Activated CD8-positive, alpha-beta memory T cell treated with anti-CD3 and anti-CD28 coated beads, Interleukin-2, amount 10 ng/mL, durations not matched to agents 7 days and 5 days (primary cell): ENCODE measurements around the gene ZNF653. TPM values are rescaled to one million over a fixed set of nuclear protein-coding genes. Genes with fewer than 3 reads are reported as not detected.

Source experiments
- ATAC-seq: fragments of 150-1000 bp; cut with Tn5 transposase; one replicate; pipeline ENCODE4 v1.10.0; 2021; ENCODE audit warnings: moderate library complexity
- CTCF ChIA-PET: fragments of 350-600 bp; sonication (Branson Sonifier 250); formaldehyde crosslinking; loops from one replicate; lab custom pipeline; 2021; ENCODE audit warnings: antibody characterized with exemption; lab: Charles Lee
- DNase-seq: peaks from one replicate; pipeline ENCODE4 v3.0.0-alpha.2; 2020
- H3K27ac Mint-ChIP-seq: one replicate; pipeline ENCODE4 v1.8.0; 2021; ENCODE audit warnings: mild to moderate bottlenecking, mixed read lengths
- H3K27me3 Mint-ChIP-seq: one replicate; pipeline ENCODE4 v1.8.0; 2021; ENCODE audit warnings: mixed read lengths
- H3K36me3 Mint-ChIP-seq: one replicate; pipeline ENCODE4 v1.8.0; 2021; ENCODE audit warnings: mild to moderate bottlenecking, mixed read lengths
- H3K4me1 Mint-ChIP-seq: one replicate; pipeline ENCODE4 v1.8.0; 2021; ENCODE audit warnings: mixed read lengths
- H3K4me3 Mint-ChIP-seq: one replicate; pipeline ENCODE4 v1.8.0; 2021; ENCODE audit warnings: mild to moderate bottlenecking, moderate library complexity, mixed read lengths
- H3K9me3 Mint-ChIP-seq: one replicate; pipeline ENCODE4 v1.8.0; 2022; ENCODE audit warnings: low read depth, mixed read lengths
- total RNA-seq, 2 experiments: library from RNA; stranded (reverse); gene quantifications; one replicate each; pipeline ENCODE4 v1.2.3, GENCODE V29; 2021

Gene ZNF653
- total RNA-seq, 2 experiments from 2014 or later = 16.1 to 16.7 TPM

GRCh38 chr19:11453468-11454341 is 51.9 kb downstream of the ZNF653 start:
- ATAC-seq (no peak), DNase-seq (no peak)
- H3K4me3 Mint-ChIP-seq = no peak overlapping the region
- H3K9me3 Mint-ChIP-seq = no peaks in the 10 kb centered on the region
- no peaks in the 10 kb centered on the region for H3K27me3 Mint-ChIP-seq
- H3K4me1 Mint-ChIP-seq = no peaks in the 10 kb centered on the region
- CTCF ChIA-PET = interaction anchor here (2.0 kb wide), 1 partner anchor 29 kb away, joined by 8 read pairs; no protein-coding TSS in a partner anchor
- no peak overlapping the region for H3K27ac Mint-ChIP-seq
- H3K36me3 Mint-ChIP-seq = peaks cover 5% of the 10 kb centered on the region

GRCh38 chr19:11452620-11453310 is 52.9 kb downstream of the ZNF653 start:
- no peak for ATAC-seq
- no peaks in the 10 kb centered on the region for H3K27me3 Mint-ChIP-seq
- H3K27ac Mint-ChIP-seq = no peak overlapping the region
- no peaks in the 10 kb centered on the region for H3K9me3 Mint-ChIP-seq
- DNase-seq = no peak
- H3K36me3 Mint-ChIP-seq = peaks cover 5% of the 10 kb centered on the region
- no peaks in the 10 kb centered on the region for H3K4me1 Mint-ChIP-seq
- H3K4me3 Mint-ChIP-seq = no peak overlapping the region
- CTCF ChIA-PET = interaction anchor here (0.7 to 2.0 kb wide), 4 partner anchors 9 to 70 kb away, joined by 3 to 8 read pairs (median 4); no protein-coding TSS in a partner anchor

- Mint-ChIP-seq H3K4me3 (no peak overlapping the region), H3K27ac (no peak overlapping the region), H3K4me1 (no peaks in the 10 kb centered on the region), H3K9me3 (no peaks in the 10 kb centered on the region), H3K36me3 (peaks cover 5% of the 10 kb centered on the region), H3K27me3 (no peaks in the 10 kb centered on the region)
- CTCF ChIA-PET = interaction anchor here (0.7 to 2.0 kb wide), 4 partner anchors 9 to 69 kb away, joined by 3 to 8 read pairs (median 4); no protein-coding TSS in a partner anchor
- ATAC-seq (no peak), DNase-seq (no peak)
These were observed 53.6 kb downstream of the ZNF653 start for GRCh38 chr19:11451871-11452619.

- Mint-ChIP-seq H3K36me3 (peaks cover 7% of the 10 kb centered on the region), H3K4me3 (no peak overlapping the region), H3K27ac (no peak overlapping the region), H3K9me3 (no peaks in the 10 kb centered on the region), H3K27me3 (no peaks in the 10 kb centered on the region), H3K4me1 (no peaks in the 10 kb centered on the region)
- CTCF ChIA-PET = no interaction called here
- no peak for ATAC-seq
- no peak for DNase-seq
These were observed 54.2 kb downstream of the ZNF653 start for GRCh38 chr19:11451327-11451870.

- DNase-seq = no peak
- Mint-ChIP-seq H3K9me3 (no peaks in the 10 kb centered on the region), H3K4me3 (no peak overlapping the region), H3K4me1 (no peaks in the 10 kb centered on the region), H3K27ac (no peak overlapping the region), H3K27me3 (no peaks in the 10 kb centered on the region), H3K36me3 (peaks cover 7% of the 10 kb centered on the region)
- no peak for ATAC-seq
- CTCF ChIA-PET = interaction anchor here (0.7 to 2.0 kb wide), 4 partner anchors 9 to 70 kb away, joined by 3 to 5 read pairs (median 3); partner anchors contain the start of genes ODAD3 and PRKCSH
These were observed 54.9 kb downstream of the ZNF653 start for GRCh38 chr19:11450570-11451326.

- ATAC-seq = no peak
- peaks cover 7% of the 10 kb centered on the region for H3K36me3 Mint-ChIP-seq
- no peaks in the 10 kb centered on the region for H3K27me3 Mint-ChIP-seq
These were observed 56.6 kb downstream of the ZNF653 start for GRCh38 chr19:11448923-11449554.

GRCh38 chr19:11448410-11448809 is 57.2 kb downstream of the ZNF653 start:
- no peak for ATAC-seq
- CTCF ChIA-PET = interaction anchor here (0.9 to 2.0 kb wide), 3 partner anchors 20 to 67 kb away, joined by 3 to 5 read pairs (median 4); no protein-coding TSS in a partner anchor
- Mint-ChIP-seq H3K36me3 (peaks cover 7% of the 10 kb centered on the region), H3K9me3 (no peaks in the 10 kb centered on the region), H3K27ac (no peak overlapping the region), H3K4me1 (no peaks in the 10 kb centered on the region), H3K4me3 (no peak overlapping the region), H3K27me3 (no peaks in the 10 kb centered on the region)
- no peak for DNase-seq

More at GRCh38 chr19:11448923-11449554, 56.6 kb downstream of the ZNF653 start:
- no peaks in the 10 kb centered on the region for H3K4me1 Mint-ChIP-seq
- H3K27ac Mint-ChIP-seq = no peak overlapping the region
- DNase-seq = no peak
- CTCF ChIA-PET = interaction anchor here (0.8 to 2.0 kb wide), 3 partner anchors 34 to 68 kb away, joined by 3 to 5 read pairs (median 4); no protein-coding TSS in a partner anchor
- no peaks in the 10 kb centered on the region for H3K9me3 Mint-ChIP-seq
- H3K4me3 Mint-ChIP-seq = no peak overlapping the region

- CTCF ChIA-PET = interaction anchor here (0.8 to 1.2 kb wide), 3 partner anchors 12 to 35 kb away, joined by 3 to 4 read pairs (median 3); partner anchors contain the start of gene PRKCSH
- ATAC-seq (no peak), DNase-seq (no peak)
- H3K27me3 Mint-ChIP-seq = no peaks in the 10 kb centered on the region
- H3K4me3 Mint-ChIP-seq = no peak overlapping the region
- peaks cover 8% of the 10 kb centered on the region for H3K36me3 Mint-ChIP-seq
- no peak overlapping the region for H3K27ac Mint-ChIP-seq
- no peaks in the 10 kb centered on the region for H3K9me3 Mint-ChIP-seq
- no peaks in the 10 kb centered on the region for H3K4me1 Mint-ChIP-seq
These were observed 58.0 kb downstream of the ZNF653 start for GRCh38 chr19:11447347-11448262.

GRCh38 chr19:11446652-11447301 is 58.9 kb downstream of the ZNF653 start:
- no peaks in the 10 kb centered on the region for H3K9me3 Mint-ChIP-seq
- DNase-seq = peak; percentile 50

GRCh38 chr19:11446271-11446651 is 59.4 kb downstream of the ZNF653 start:
- Mint-ChIP-seq H3K27me3 (no peaks in the 10 kb centered on the region), H3K4me3 (no peak overlapping the region), H3K9me3 (no peaks in the 10 kb centered on the region), H3K36me3 (peaks cover 16% of the 10 kb centered on the region), H3K4me1 (no peaks in the 10 kb centered on the region), H3K27ac (no peak overlapping the region)
- CTCF ChIA-PET = interaction anchor here (0.7 to 1.6 kb wide), 4 partner anchors 9 to 152 kb away, joined by 3 to 5 read pairs (median 3); partner anchors contain the start of genes PRKCSH and SWSAP1
- DNase-seq (no peak), ATAC-seq (no peak)

More at GRCh38 chr19:11446652-11447301, 58.9 kb downstream of the ZNF653 start:
- CTCF ChIA-PET = interaction anchor here (0.8 to 1.6 kb wide), 3 partner anchors 9 to 153 kb away, joined by 3 to 5 read pairs (median 3); partner anchors contain the start of gene PRKCSH
- H3K27ac Mint-ChIP-seq = no peak overlapping the region
- H3K4me1 Mint-ChIP-seq = no peaks in the 10 kb centered on the region
- peaks cover 14% of the 10 kb centered on the region for H3K36me3 Mint-ChIP-seq
- no peak overlapping the region for H3K4me3 Mint-ChIP-seq
- peak; percentile 63 for ATAC-seq
- H3K27me3 Mint-ChIP-seq = no peaks in the 10 kb centered on the region
